ENCODE results near the gene CMSS1. TPM values are rescaled to one million over a fixed set of nuclear protein-coding genes. Genes with fewer than 3 reads are reported as not detected.

The CMSS1 gene
- total and polyA plus RNA-seq, 4 experiments from 2014 or later, result 18.3 to 29.4 (median 21.9) TPM

DNA sequence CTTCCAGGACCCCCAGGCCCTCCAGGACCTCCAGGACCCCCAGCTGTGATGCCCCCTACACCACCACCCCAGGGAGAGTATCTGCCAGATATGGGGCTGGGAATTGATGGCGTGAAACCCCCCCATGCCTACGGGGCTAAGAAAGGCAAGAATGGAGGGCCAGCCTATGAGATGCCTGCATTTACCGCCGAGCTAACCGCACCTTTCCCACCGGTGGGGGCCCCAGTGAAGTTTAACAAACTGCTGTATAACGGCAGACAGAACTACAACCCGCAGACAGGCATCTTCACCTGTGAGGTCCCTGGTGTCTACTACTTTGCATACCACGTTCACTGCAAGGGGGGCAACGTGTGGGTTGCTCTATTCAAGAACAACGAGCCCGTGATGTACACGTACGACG is 22.1 kb upstream of the CMSS1 start:
- intact Hi-C loops (cut with micrococcal nuclease), result no loop called here
- ChIA-PET CTCF (ENCODE audit: partially characterized antibody) (no interaction called here), POLR2A (ENCODE audit: partially characterized antibody) (no interaction called here)
- Histone ChIP-seq H3K27ac (ENCODE audit: low read depth, low read length) (no peak overlapping the region), H3K9me3 (ENCODE audit: control insufficient read depth in 1 of 2, low read length in 2 of 2) (no peaks in the 10 kb centered on the region), H3K36me3 (ENCODE audit: insufficient read depth, low read length) (no peaks in the 10 kb centered on the region), H3K27me3 (ENCODE audit: insufficient read depth, low read length) (no peaks in the 10 kb centered on the region), H3K4me3 (ENCODE audit: low read length in 2 of 2) (no peak overlapping the region), H3K4me1 (ENCODE audit: insufficient read depth, low read length) (no peaks in the 10 kb centered on the region)
- H3K9me3 Mint-ChIP-seq, result no peaks in the 10 kb centered on the region
- DNase-seq, result no peak
- no peak overlapping the region for H3K27ac Mint-ChIP-seq
- H3K27me3 Mint-ChIP-seq, result peaks cover 1 to 2% of the 10 kb centered on the region in 2 donors
- H3K36me3 Mint-ChIP-seq, result no peaks in the 10 kb centered on the region
- H3K4me3 Mint-ChIP-seq, result no peak overlapping the region
- H3K4me1 Mint-ChIP-seq, result no peaks in the 10 kb centered on the region

DNA sequence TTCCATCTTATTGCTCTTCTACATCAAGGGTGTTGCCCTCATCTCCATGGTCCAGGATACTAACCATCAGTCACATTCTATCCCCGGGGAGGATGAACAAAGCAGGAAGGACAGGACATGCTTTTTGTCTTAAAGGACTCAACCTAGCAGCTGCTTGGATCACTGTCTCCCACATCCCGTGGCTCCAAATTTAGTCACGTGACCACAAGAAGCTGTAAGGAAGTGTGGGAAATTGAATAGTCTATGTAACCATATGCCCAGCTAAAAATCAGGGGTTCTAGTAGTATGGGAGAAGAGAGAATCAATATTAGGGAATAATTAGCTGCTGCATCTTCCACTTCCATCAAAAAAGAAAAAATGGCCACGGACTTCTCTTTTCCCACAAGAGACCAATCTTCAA is 18.2 kb upstream of the CMSS1 start:
- no peak for DNase-seq
- Histone ChIP-seq H3K36me3 (ENCODE audit: insufficient read depth, low read length) (no peaks in the 10 kb centered on the region), H3K27me3 (ENCODE audit: insufficient read depth, low read length) (no peaks in the 10 kb centered on the region), H3K9me3 (ENCODE audit: control insufficient read depth in 1 of 2, low read length in 2 of 2) (no peaks in the 10 kb centered on the region), H3K4me1 (ENCODE audit: insufficient read depth, low read length) (no peaks in the 10 kb centered on the region), H3K27ac (ENCODE audit: low read depth, low read length) (no peak overlapping the region), H3K4me3 (ENCODE audit: low read length in 2 of 2) (no peak overlapping the region)
- H3K9me3 Mint-ChIP-seq, result peaks cover 0 to 8% (median 4%) of the 10 kb centered on the region in 8 donors
- H3K36me3 Mint-ChIP-seq, result peaks cover 0 to 2% of the 10 kb centered on the region in 2 donors
- no peak overlapping the region for H3K4me3 Mint-ChIP-seq
- no peak overlapping the region for H3K27ac Mint-ChIP-seq
- CTCF ChIA-PET (ENCODE audit: partially characterized antibody), result interaction anchor here (1.3 kb wide), 1 partner anchor 9 kb away, joined by 6 read pairs; no protein-coding TSS in a partner anchor
- intact Hi-C loops (cut with micrococcal nuclease), result no loop called here
- POLR2A ChIA-PET (ENCODE audit: partially characterized antibody), result no interaction called here
- H3K27me3 Mint-ChIP-seq, result peaks cover 1 to 2% of the 10 kb centered on the region in 2 donors
- no peaks in the 10 kb centered on the region for H3K4me1 Mint-ChIP-seq

DNA sequence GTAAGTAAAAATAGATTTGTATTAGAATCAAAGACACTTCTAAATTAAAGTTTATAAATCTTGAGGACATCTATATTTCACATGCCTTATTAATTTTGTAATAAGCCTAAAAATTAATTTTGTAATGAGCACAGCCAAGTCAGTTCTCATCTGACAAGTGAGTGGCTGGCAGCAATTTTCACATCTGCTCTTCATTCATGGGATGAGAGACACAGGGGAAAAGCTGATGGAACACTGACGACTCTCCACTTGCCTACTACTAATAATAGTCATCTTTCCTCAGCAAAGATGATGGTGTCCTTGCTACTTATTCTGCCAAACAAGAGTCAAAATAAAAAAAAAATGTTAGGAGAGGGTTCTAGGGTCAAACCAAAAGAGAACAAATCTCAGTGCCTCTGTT is 14.4 kb upstream of the CMSS1 start:
- no peak overlapping the region for H3K4me3 Mint-ChIP-seq
- no peaks in the 10 kb centered on the region for H3K27me3 Mint-ChIP-seq

DNA sequence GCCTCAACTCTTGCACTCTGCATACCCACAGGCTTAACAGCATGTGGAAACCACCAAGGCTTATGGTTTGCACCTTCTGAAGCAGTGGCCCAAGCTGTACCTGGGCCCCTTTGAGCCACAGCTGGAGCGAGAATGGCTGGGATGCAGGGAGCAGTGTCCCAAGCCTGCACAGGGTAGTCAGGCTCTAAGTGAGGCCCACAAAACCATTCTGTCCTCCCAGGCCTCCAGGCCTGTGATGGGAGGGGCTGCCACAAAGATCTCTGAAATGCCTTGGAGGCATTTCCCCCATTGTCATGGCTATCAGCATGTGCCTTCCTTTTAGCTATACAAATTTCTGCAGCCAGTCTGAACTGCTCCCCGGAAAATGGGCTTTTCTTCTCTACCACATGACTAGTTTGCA is 12.5 kb upstream of the CMSS1 start:
- Mint-ChIP-seq H3K27ac (no peak overlapping the region), H3K36me3 (peaks cover 2 to 6% of the 10 kb centered on the region in 2 donors), H3K27me3 (no peaks in the 10 kb centered on the region), H3K9me3 (peaks cover 2 to 20% (median 13%) of the 10 kb centered on the region in 8 donors), H3K4me3 (no peak overlapping the region), H3K4me1 (peaks cover 0 to 5% (median 4%) of the 10 kb centered on the region in 4 donors)
- CTCF ChIA-PET (ENCODE audit: partially characterized antibody), result interaction anchor here (1.6 kb wide), 1 partner anchor 26 kb away, joined by 3 read pairs; no protein-coding TSS in a partner anchor
- Histone ChIP-seq H3K27me3 (ENCODE audit: insufficient read depth, low read length) (no peaks in the 10 kb centered on the region), H3K4me3 (ENCODE audit: low read length in 2 of 2) (no peak overlapping the region), H3K27ac (ENCODE audit: low read depth, low read length) (no peak overlapping the region), H3K36me3 (ENCODE audit: insufficient read depth, low read length) (no peaks in the 10 kb centered on the region), H3K4me1 (ENCODE audit: insufficient read depth, low read length) (no peaks in the 10 kb centered on the region), H3K9me3 (ENCODE audit: control insufficient read depth in 1 of 2, low read length in 2 of 2) (no peaks in the 10 kb centered on the region)
- DNase-seq, result no peak
- POLR2A ChIA-PET (ENCODE audit: partially characterized antibody), result no interaction called here
- intact Hi-C loops (cut with micrococcal nuclease), result no loop called here

More for the DNA sequence above, 14.4 kb upstream of the CMSS1 start:
- Histone ChIP-seq H3K27ac (ENCODE audit: low read depth, low read length) (no peak overlapping the region), H3K4me1 (ENCODE audit: insufficient read depth, low read length) (no peaks in the 10 kb centered on the region), H3K9me3 (ENCODE audit: control insufficient read depth in 1 of 2, low read length in 2 of 2) (no peaks in the 10 kb centered on the region), H3K36me3 (ENCODE audit: insufficient read depth, low read length) (no peaks in the 10 kb centered on the region), H3K27me3 (ENCODE audit: insufficient read depth, low read length) (no peaks in the 10 kb centered on the region), H3K4me3 (ENCODE audit: low read length in 2 of 2) (no peak overlapping the region)
- peaks cover 2 to 6% of the 10 kb centered on the region in 2 donors for H3K36me3 Mint-ChIP-seq
- peaks cover 2 to 20% (median 13%) of the 10 kb centered on the region in 8 donors for H3K9me3 Mint-ChIP-seq
- H3K4me1 Mint-ChIP-seq, result peaks cover 0 to 5% (median 4%) of the 10 kb centered on the region in 4 donors
- H3K27ac Mint-ChIP-seq, result no peak overlapping the region
- ChIA-PET CTCF (ENCODE audit: partially characterized antibody) (no interaction called here), POLR2A (ENCODE audit: partially characterized antibody) (no interaction called here)
- intact Hi-C loops (cut with micrococcal nuclease), result no loop called here
- DNase-seq, result no peak

DNA sequence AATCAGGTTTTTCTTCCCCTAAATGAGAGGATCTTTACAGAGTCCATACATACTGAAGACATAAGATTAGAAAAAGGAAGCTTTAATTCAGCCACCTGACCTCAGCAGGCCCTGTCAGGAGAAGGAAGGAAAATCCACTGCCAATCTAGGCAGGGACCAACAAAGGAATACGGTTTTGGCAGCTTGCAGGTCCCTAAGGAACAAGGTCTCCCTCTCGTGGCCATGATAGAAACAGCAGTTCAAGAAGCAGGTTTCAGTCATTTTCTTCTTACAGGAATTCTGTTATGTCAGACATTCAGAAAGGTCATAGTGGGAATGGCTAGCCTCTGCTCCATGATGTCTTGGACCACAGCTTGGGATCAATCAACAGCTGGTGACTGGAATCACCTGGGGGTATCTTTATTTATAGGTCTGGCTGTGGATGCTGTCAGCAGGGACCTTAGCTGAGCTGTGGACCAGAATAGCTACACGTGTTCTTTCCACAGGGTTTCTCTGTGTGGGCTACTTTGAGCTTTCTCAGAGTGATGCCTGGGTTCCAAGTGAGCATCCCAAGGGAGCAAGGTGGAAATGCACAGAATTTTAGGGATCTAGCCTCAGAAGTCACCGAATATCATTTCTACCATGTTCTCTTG is 9.4 kb upstream of the CMSS1 start:
- Histone ChIP-seq H3K27ac (ENCODE audit: low read depth, low read length) (no peak overlapping the region), H3K4me1 (ENCODE audit: insufficient read depth, low read length) (no peaks in the 10 kb centered on the region), H3K9me3 (ENCODE audit: control insufficient read depth in 1 of 2, low read length in 2 of 2) (no peaks in the 10 kb centered on the region), H3K4me3 (ENCODE audit: low read length in 2 of 2) (no peak overlapping the region), H3K27me3 (ENCODE audit: insufficient read depth, low read length) (no peaks in the 10 kb centered on the region), H3K36me3 (ENCODE audit: insufficient read depth, low read length) (no peaks in the 10 kb centered on the region)
- no peaks in the 10 kb centered on the region for H3K27me3 Mint-ChIP-seq
- intact Hi-C loops (cut with micrococcal nuclease), result loop anchor here (1.0 kb wide), 1 partner anchor 991 kb away; no protein-coding TSS in a partner anchor
- peaks cover 2 to 17% (median 13%) of the 10 kb centered on the region in 8 donors for H3K9me3 Mint-ChIP-seq
- ChIA-PET POLR2A (ENCODE audit: partially characterized antibody) (no interaction called here), CTCF (ENCODE audit: partially characterized antibody) (interaction anchor here (0.7 to 2.4 kb wide), 14 partner anchors 9 to 991 kb away, joined by 3 to 22 read pairs (median 4); partner anchors contain the start of gene CMSS1)
- peaks cover 0 to 5% (median 4%) of the 10 kb centered on the region in 4 donors for H3K4me1 Mint-ChIP-seq
- no peak overlapping the region for H3K27ac Mint-ChIP-seq
- DNase-seq, result peak in 4 of 5 donors; percentile 32 to 43 (median 38)
- no peak overlapping the region for H3K4me3 Mint-ChIP-seq
- peaks cover 2 to 6% of the 10 kb centered on the region in 2 donors for H3K36me3 Mint-ChIP-seq

DNA sequence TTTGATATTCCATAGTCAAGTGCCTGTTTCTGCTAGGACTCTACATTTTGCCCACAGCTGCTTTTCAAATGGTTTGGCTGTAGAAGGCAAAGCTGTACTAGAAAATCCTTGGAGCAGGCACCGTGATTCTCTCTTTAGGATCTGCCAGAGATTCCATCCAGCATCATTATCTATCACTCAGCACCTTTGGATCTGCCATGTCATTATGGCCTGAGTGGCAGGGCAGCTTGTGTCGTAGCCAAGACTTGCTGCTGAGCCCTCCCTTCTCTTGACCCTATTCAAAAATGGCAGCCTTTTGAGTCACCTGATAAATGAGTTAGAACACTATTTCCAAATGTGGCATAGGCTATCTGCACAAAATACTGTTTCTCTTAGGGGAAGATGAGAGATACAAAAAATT is 8.1 kb upstream of the CMSS1 start:
- intact Hi-C loops (cut with micrococcal nuclease), result no loop called here
- Histone ChIP-seq H3K4me1 (ENCODE audit: insufficient read depth, low read length) (no peaks in the 10 kb centered on the region), H3K9me3 (ENCODE audit: control insufficient read depth in 1 of 2, low read length in 2 of 2) (no peaks in the 10 kb centered on the region), H3K36me3 (ENCODE audit: insufficient read depth, low read length) (no peaks in the 10 kb centered on the region), H3K27me3 (ENCODE audit: insufficient read depth, low read length) (no peaks in the 10 kb centered on the region), H3K27ac (ENCODE audit: low read depth, low read length) (no peak overlapping the region), H3K4me3 (ENCODE audit: low read length in 2 of 2) (no peak overlapping the region)
- CTCF ChIA-PET (ENCODE audit: partially characterized antibody), result interaction anchor here (0.8 to 2.4 kb wide), 4 partner anchors 9 to 22 kb away, joined by 3 to 22 read pairs (median 7); partner anchors contain the start of gene CMSS1
- DNase-seq, result no peak
- H3K9me3 Mint-ChIP-seq, result peaks cover 0 to 11% (median 7%) of the 10 kb centered on the region in 8 donors
- H3K4me3 Mint-ChIP-seq, result no peak overlapping the region
- POLR2A ChIA-PET (ENCODE audit: partially characterized antibody), result interaction anchor here (1.2 kb wide), 1 partner anchor 8 kb away, joined by 5 read pairs; the partner anchor contains the start of gene CMSS1
- H3K27me3 Mint-ChIP-seq, result no peaks in the 10 kb centered on the region
- H3K4me1 Mint-ChIP-seq, result peaks cover 0 to 5% (median 4%) of the 10 kb centered on the region in 4 donors
- H3K36me3 Mint-ChIP-seq, result peaks cover 0 to 6% of the 10 kb centered on the region in 2 donors
- no peak overlapping the region for H3K27ac Mint-ChIP-seq

DNA sequence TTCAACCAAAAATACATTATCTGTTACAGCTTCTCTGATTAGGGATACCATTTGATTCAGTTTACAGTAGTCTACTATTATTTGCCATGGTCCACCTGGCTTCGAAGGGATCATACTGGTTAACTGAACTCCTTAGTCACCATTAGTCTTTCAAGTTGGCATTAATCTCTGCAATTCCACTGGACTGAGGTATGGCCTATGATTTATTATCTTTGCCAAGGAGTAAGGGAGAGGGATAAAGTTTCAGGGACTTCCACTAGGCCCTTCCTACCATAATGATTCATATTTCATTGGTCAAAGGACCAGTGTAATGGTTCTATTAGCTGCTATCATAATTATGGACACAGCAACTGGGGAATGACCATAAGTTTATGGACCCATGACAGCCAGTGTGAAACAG is 7.3 kb upstream of the CMSS1 start:
- no peak overlapping the region for H3K27ac Mint-ChIP-seq
- H3K4me1 Mint-ChIP-seq, result peaks cover 0 to 5% (median 4%) of the 10 kb centered on the region in 4 donors

More for the DNA sequence above, 7.3 kb upstream of the CMSS1 start:
- ChIA-PET POLR2A (ENCODE audit: partially characterized antibody) (no interaction called here), CTCF (ENCODE audit: partially characterized antibody) (interaction anchor here (0.9 to 2.4 kb wide), 4 partner anchors 9 to 22 kb away, joined by 4 to 9 read pairs (median 6); no protein-coding TSS in a partner anchor)
- no peaks in the 10 kb centered on the region for H3K9me3 ChIP-seq (ENCODE audit: control insufficient read depth in 1 of 2, low read length in 2 of 2)
- H3K27ac ChIP-seq (ENCODE audit: low read depth, low read length), result no peak overlapping the region
- no peaks in the 10 kb centered on the region for H3K4me1 ChIP-seq (ENCODE audit: insufficient read depth, low read length)
- H3K4me3 Mint-ChIP-seq, result no peak overlapping the region
- DNase-seq, result no peak
- H3K4me3 ChIP-seq (ENCODE audit: low read length in 2 of 2), result no peak overlapping the region
- H3K36me3 ChIP-seq (ENCODE audit: insufficient read depth, low read length), result no peaks in the 10 kb centered on the region
- peaks cover 0 to 6% of the 10 kb centered on the region in 2 donors for H3K36me3 Mint-ChIP-seq
- intact Hi-C loops (cut with micrococcal nuclease), result no loop called here
- H3K27me3 Mint-ChIP-seq, result no peaks in the 10 kb centered on the region
- peaks cover 0 to 6% (median 5%) of the 10 kb centered on the region in 8 donors for H3K9me3 Mint-ChIP-seq
- no peaks in the 10 kb centered on the region for H3K27me3 ChIP-seq (ENCODE audit: insufficient read depth, low read length)

Measured in CD4-positive, alpha-beta memory T cell (primary cell).